Astrocyte of the spinal cord (primary cell): ENCODE measurements around the gene USP17L27.
"Not testable (repeated sequence)": the region's sequence is repeated elsewhere in the genome, so short reads cannot be mapped to it uniquely, and the experiment has no call there.

ENCODE experiments used
- DNase-seq: peaks from one replicate; pipeline ENCODE4 v3.0.0; 2011; ENCODE audit warnings: low read depth, low spot score
- H3K4me3 ChIP-seq: 2 replicates; pipeline ENCODE4 v1.5.1; 2011; ENCODE audit warnings: low read depth, mild to moderate bottlenecking, low read length, moderate library complexity
- in situ Hi-C: cut with HindIII; loops from 2 replicates; pipeline ENCODE4 v1.10.0; 2017; ENCODE audit warnings: low sequenced_read_pairs
- TF ChIP-seq, protein P1 (sequence below): IDR thresholded peaks from 2 replicates; pipeline ENCODE4 v1.5.1; 2012; ENCODE audit warnings: low read depth, mild to moderate bottlenecking, low read length, inconsistent platforms

USP17L27 gene

GRCh38 chr4:9343848-9344247, at the start of gene USP17L27:
Gene USP17L27, plus strand, starts transcription at chr4:9344148. Its CDS starts 0 bp downstream, at chr4:9344148.
- not testable (repeated sequence) for DNase-seq

GRCh38 chr4:9324191-9324590, 19.8 kb upstream of the USP17L27 start:
- DNase-seq, H3K4me3 ChIP-seq, in situ Hi-C loops: not testable (repeated sequence)

More at GRCh38 chr4:9343848-9344247, at the start of gene USP17L27:
- H3K4me3 ChIP-seq, in situ Hi-C loops: not testable (repeated sequence)

GRCh38 chr4:9324865-9325264, 19.1 kb upstream of the USP17L27 start, which contains the start of gene USP17L24:
Gene USP17L24, plus strand, starts transcription at chr4:9325165. Its CDS starts 0 bp downstream, at chr4:9325165.
- in situ Hi-C loops, DNase-seq: not testable (repeated sequence)

GRCh38 chr4:9329611-9330010, 14.3 kb upstream of the USP17L27 start, which contains the start of gene USP17L25:
Gene USP17L25, plus strand, starts transcription at chr4:9329911. Its CDS starts 0 bp downstream, at chr4:9329911.
- DNase-seq, H3K4me3 ChIP-seq, in situ Hi-C loops: not testable (repeated sequence)

More at GRCh38 chr4:9324865-9325264, 19.1 kb upstream of the USP17L27 start, which contains the start of gene USP17L24:
- H3K4me3 ChIP-seq = not testable (repeated sequence)

- H3K4me3 ChIP-seq, DNase-seq, in situ Hi-C loops: not testable (repeated sequence)
Observed at GRCh38 chr4:9334358-9334757, 9.6 kb upstream of the USP17L27 start, which contains the start of gene USP17L26. Gene USP17L26, plus strand, starts transcription at chr4:9334658. Its CDS starts 0 bp downstream, at chr4:9334658.

- H3K4me3 ChIP-seq, DNase-seq, in situ Hi-C loops: not testable (repeated sequence)
Observed at GRCh38 chr4:9339103-9339502, 4.8 kb upstream of the USP17L27 start, which contains the start of gene USP17L5. Gene USP17L5, plus strand, starts transcription at chr4:9339403. Its CDS starts 0 bp downstream, at chr4:9339403.

DNA sequence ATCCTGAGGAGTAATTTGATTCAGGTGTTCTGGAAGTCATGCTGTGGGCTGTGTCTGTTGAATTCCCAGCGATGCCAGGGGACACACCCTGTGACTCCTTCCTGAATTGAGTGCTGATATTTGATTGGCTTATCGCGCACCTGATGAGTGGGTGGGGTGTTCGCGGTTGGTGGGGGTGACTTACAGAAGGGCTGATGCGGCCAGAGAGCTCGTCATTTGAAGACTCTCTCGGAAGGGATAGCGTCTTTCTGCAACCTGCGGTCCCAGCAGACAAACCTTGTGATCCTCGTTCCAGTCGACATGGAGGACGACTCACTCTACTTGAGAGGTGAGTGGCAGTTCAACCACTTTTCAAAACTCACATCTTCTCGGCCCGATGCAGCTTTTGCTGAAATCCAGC, 4.6 kb downstream of the USP17L27 start, which contains the start of gene USP17L28:
Gene USP17L28, plus strand, starts transcription at position 301 of the 400 bp plus-strand sequence. Its CDS starts 0 bp downstream, at position 301.
- DNase-seq, in situ Hi-C loops, H3K4me3 ChIP-seq: not testable (repeated sequence)

DNA sequence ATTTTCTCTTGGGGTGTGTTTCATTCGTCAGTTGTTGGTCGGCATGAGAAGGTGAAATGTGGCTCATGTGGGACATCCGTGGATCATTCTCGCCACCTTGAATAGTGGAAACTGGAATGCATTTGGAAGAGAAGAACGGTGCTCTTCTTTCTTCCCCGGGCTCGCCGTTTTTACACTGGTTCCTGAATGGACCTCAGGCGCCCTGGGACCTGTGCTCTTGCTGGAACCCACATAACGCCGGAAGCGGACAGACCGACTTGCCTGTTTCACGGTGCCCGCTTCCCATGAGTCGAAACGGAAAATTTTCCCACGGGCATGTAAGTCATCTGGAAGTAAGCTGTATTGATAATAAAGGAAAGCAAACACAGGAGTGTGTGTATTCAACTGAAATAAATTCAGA, 6.9 kb downstream of the USP17L27 start:
- in situ Hi-C loops, DNase-seq, H3K4me3 ChIP-seq: not testable (repeated sequence)

DNA sequence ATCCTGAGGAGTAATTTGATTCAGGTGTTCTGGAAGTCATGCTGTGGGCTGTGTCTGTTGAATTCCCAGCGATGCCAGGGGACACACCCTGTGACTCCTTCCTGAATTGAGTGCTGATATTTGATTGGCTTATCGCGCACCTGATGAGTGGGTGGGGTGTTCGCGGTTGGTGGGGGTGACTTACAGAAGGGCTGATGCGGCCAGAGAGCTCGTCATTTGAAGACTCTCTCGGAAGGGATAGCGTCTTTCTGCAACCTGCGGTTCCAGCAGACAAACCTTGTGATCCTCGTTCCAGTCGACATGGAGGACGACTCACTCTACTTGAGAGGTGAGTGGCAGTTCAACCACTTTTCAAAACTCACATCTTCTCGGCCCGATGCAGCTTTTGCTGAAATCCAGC, 9.4 kb downstream of the USP17L27 start, which contains the start of gene USP17L29:
Gene USP17L29, plus strand, starts transcription at position 301 of the 400 bp plus-strand sequence. Its CDS starts 0 bp downstream, at position 301.
- H3K4me3 ChIP-seq, DNase-seq, in situ Hi-C loops: not testable (repeated sequence)

DNA sequence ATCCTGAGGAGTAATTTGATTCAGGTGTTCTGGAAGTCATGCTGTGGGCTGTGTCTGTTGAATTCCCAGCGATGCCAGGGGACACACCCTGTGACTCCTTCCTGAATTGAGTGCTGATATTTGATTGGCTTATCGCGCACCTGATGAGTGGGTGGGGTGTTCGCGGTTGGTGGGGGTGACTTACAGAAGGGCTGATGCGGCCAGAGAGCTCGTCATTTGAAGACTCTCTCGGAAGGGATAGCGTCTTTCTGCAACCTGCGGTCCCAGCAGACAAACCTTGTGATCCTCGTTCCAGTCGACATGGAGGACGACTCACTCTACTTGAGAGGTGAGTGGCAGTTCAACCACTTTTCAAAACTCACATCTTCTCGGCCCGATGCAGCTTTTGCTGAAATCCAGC, 18.9 kb downstream of the USP17L27 start, which contains the start of gene USP17L30:
Gene USP17L30, plus strand, starts transcription at position 301 of the 400 bp plus-strand sequence. Its CDS starts 0 bp downstream, at position 301.
- DNase-seq, H3K4me3 ChIP-seq, in situ Hi-C loops: not testable (repeated sequence)

- in situ Hi-C loops, H3K4me3 ChIP-seq, DNase-seq: not testable (repeated sequence)
Observed at GRCh38 chr4:9379881-9380280, 35.9 kb downstream of the USP17L27 start.

- DNase-seq, H3K4me3 ChIP-seq, in situ Hi-C loops: not testable (repeated sequence)
Observed at GRCh38 chr4:9381012-9381534, 37.1 kb downstream of the USP17L27 start.

- in situ Hi-C loops = no loop called here
- H3K4me3 ChIP-seq = no peak overlapping the region
- DNase-seq = no peak
- TF ChIP-seq, protein P1, sequence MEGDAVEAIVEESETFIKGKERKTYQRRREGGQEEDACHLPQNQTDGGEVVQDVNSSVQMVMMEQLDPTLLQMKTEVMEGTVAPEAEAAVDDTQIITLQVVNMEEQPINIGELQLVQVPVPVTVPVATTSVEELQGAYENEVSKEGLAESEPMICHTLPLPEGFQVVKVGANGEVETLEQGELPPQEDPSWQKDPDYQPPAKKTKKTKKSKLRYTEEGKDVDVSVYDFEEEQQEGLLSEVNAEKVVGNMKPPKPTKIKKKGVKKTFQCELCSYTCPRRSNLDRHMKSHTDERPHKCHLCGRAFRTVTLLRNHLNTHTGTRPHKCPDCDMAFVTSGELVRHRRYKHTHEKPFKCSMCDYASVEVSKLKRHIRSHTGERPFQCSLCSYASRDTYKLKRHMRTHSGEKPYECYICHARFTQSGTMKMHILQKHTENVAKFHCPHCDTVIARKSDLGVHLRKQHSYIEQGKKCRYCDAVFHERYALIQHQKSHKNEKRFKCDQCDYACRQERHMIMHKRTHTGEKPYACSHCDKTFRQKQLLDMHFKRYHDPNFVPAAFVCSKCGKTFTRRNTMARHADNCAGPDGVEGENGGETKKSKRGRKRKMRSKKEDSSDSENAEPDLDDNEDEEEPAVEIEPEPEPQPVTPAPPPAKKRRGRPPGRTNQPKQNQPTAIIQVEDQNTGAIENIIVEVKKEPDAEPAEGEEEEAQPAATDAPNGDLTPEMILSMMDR = no peak
Observed at GRCh38 chr4:9384126-9384525, 40.2 kb downstream of the USP17L27 start.

- H3K4me3 ChIP-seq, DNase-seq, in situ Hi-C loops: not testable (repeated sequence)
Observed at GRCh38 chr4:9389001-9389400, 45.1 kb downstream of the USP17L27 start.
